IMR-90 (cell line): ENCODE data around the gene RARRES1. TPM values are rescaled to one million over a fixed set of nuclear protein-coding genes. Genes with fewer than 3 reads are reported as not detected.

Experiments
- ATAC-seq: fragments of 200-7000 bp; cut with Tn5 transposase; 2 replicates; pipeline ENCODE4 v1.9.1; 2020; ENCODE audit warnings: low read depth, mild to moderate bottlenecking, moderate library complexity
- BruUV-seq: library from RNA; stranded (reverse); fragments of 400-500 nt; replicated peaks from 2 replicates; lab custom pipeline; 2021; lab: Mats Ljungman, UMichigan
- CTCF ChIA-PET: fragments of 300-600 bp; formaldehyde crosslinking; extraction: SDS; loops from one replicate; lab custom pipeline; 2021; ENCODE audit warnings: antibody characterized with exemption; lab: Yijun Ruan, JAX
- POLR2A ChIA-PET: fragments of 300-600 bp; sonication (Branson Sonifier 250); formaldehyde crosslinking; loops from one replicate; lab custom pipeline; 2022; ENCODE audit warnings: antibody characterized with exemption; ENCODE audit not compliant: unreplicated experiment; lab: Charles Lee
- DNase-seq: peaks from one replicate; pipeline ENCODE4 v3.0.0; 2013
- H2AFZ ChIP-seq: replicated peaks from 2 replicates; pipeline ENCODE3; 2013; ENCODE audit warnings: low read length, mild to moderate bottlenecking; ENCODE audit not compliant: poor library complexity
- H2AK5ac ChIP-seq: 2 replicates; pipeline ENCODE4 v1.6.1; 2013; ENCODE audit warnings: low read depth, low read length, inconsistent platforms
- H2AK9ac ChIP-seq: replicated peaks from 2 replicates; pipeline ENCODE3; 2013; ENCODE audit warnings: mild to moderate bottlenecking, low read depth, low read length, moderate library complexity; ENCODE audit not compliant: poor library complexity
- H2BK120ac ChIP-seq: 2 replicates; pipeline ENCODE4 v1.6.1; 2013; ENCODE audit warnings: low read depth, low read length, inconsistent platforms
- H2BK15ac ChIP-seq: 3 replicates; pipeline ENCODE4 v1.6.1; 2013; ENCODE audit warnings: low read depth, low read length, inconsistent platforms
- H2BK20ac ChIP-seq: 2 replicates; pipeline ENCODE4 v1.6.1; 2013; ENCODE audit warnings: low read depth, mild to moderate bottlenecking, inconsistent platforms, low read length, moderate library complexity
- H2BK5ac ChIP-seq: 2 replicates; pipeline ENCODE4 v1.6.1; 2013; ENCODE audit warnings: mild to moderate bottlenecking, low read depth, low read length, inconsistent platforms; ENCODE audit not compliant: poor library complexity, severe bottlenecking
- H3K14ac ChIP-seq: replicated peaks from 2 replicates; pipeline ENCODE4 v1.6.1; 2013; ENCODE audit warnings: low read depth, low read length, inconsistent platforms
- H3K18ac ChIP-seq: 2 replicates; pipeline ENCODE4 v1.6.1; 2013; ENCODE audit warnings: low read depth, low read length, control low read depth
- H3K23ac ChIP-seq: 2 replicates; pipeline ENCODE4 v1.6.1; 2013; ENCODE audit warnings: low read depth, low read length, inconsistent platforms
- H3K27ac ChIP-seq: 2 replicates; pipeline ENCODE4 v1.5.1; 2013; ENCODE audit warnings: mild to moderate bottlenecking, control low read depth, low read length; ENCODE audit not compliant: insufficient read depth
- H3K27me3 ChIP-seq: 2 replicates; pipeline ENCODE4 v1.6.1; 2013; ENCODE audit warnings: low read length; ENCODE audit not compliant: control insufficient read depth, insufficient read depth
- H3K36me3 ChIP-seq: 2 replicates; pipeline ENCODE4 v1.6.1; 2013; ENCODE audit warnings: low read length, mixed read lengths; ENCODE audit not compliant: control insufficient read depth, insufficient read depth
- H3K4ac ChIP-seq: 2 replicates; pipeline ENCODE4 v1.6.1; 2013; ENCODE audit warnings: low read depth, low read length, inconsistent platforms
- H3K4me1 ChIP-seq: 2 replicates; pipeline ENCODE4 v1.6.1; 2013; ENCODE audit warnings: low read length, mixed read lengths; ENCODE audit not compliant: control insufficient read depth, insufficient read depth
- H3K4me2 ChIP-seq: 2 replicates; pipeline ENCODE4 v1.6.1; 2013; ENCODE audit warnings: low read depth, mild to moderate bottlenecking, control low read depth, low read length, moderate library complexity
- H3K4me3 ChIP-seq: 2 replicates; pipeline ENCODE4 v1.5.1; 2013; ENCODE audit warnings: low read depth, mild to moderate bottlenecking, control low read depth, low read length, moderate library complexity; ENCODE audit not compliant: insufficient read depth
- H3K56ac ChIP-seq: 2 replicates; pipeline ENCODE4 v1.6.1; 2013; ENCODE audit warnings: low read length, inconsistent platforms; ENCODE audit not compliant: insufficient read depth; ENCODE audit errors: extremely low read depth
- H3K79me1 ChIP-seq, 2 experiments: 2 replicates each; pipeline ENCODE4 v1.6.1; 2013; ENCODE audit warnings: low read length in 2 of 2, inconsistent platforms in 1 of 2, low read depth in 1 of 2
- H3K9ac ChIP-seq: 2 replicates; pipeline ENCODE4 v1.6.1; 2013; ENCODE audit warnings: low read depth, low read length, control low read depth
- H3K9me1 ChIP-seq: 2 replicates; pipeline ENCODE4 v1.6.1; 2013; ENCODE audit warnings: low read length, inconsistent platforms; ENCODE audit not compliant: insufficient read depth
- H3K9me3 ChIP-seq: 2 replicates; pipeline ENCODE4 v1.6.1; 2013; ENCODE audit warnings: low read length; ENCODE audit not compliant: control insufficient read depth, insufficient read depth
- H4K20me1 ChIP-seq: 2 replicates; pipeline ENCODE4 v1.6.1; 2013; ENCODE audit warnings: low read length, inconsistent platforms; ENCODE audit not compliant: insufficient read depth
- H4K5ac ChIP-seq: 2 replicates; pipeline ENCODE4 v1.6.1; 2013; ENCODE audit warnings: mild to moderate bottlenecking, low read depth, low read length, control low read depth
- H4K8ac ChIP-seq, 2 experiments: 2 replicates each; pipeline ENCODE4 v1.6.1; 2013; ENCODE audit warnings: low read depth in 2 of 2, low read length in 2 of 2, control low read depth in 1 of 2, inconsistent platforms in 1 of 2
- H4K91ac ChIP-seq: 2 replicates; pipeline ENCODE4 v1.6.1; 2013; ENCODE audit warnings: low read depth, low read length, inconsistent platforms; ENCODE audit not compliant: insufficient read depth
- RCOR1 ChIP-seq: IDR thresholded peaks from 2 replicates; pipeline ENCODE4 v1.6.1; 2012; ENCODE audit warnings: mild to moderate bottlenecking, low read length, improper control_type of control experiment; ENCODE audit not compliant: insufficient replicate concordance
- WGBS, 2 experiments: methylation state at CpG; one replicate each; pipeline versions ENCODE4 v1.1.5 to v1.1.7; 2013; ENCODE audit warnings: missing lambda C conversion rate in 2 of 2; ENCODE audit not compliant: insufficient read length in 1 of 2; ENCODE audit errors: extremely low coverage in 2 of 2; 5-methylcytosine and 5-hydroxymethylcytosine counted together
- dilution Hi-C: fragments of 300-500 bp; cut with HindIII; formaldehyde crosslinking; loops from one replicate; pipeline ENCODE4 v1.14.3; 2018; ENCODE audit warnings: low sequenced_read_pairs; ENCODE audit not compliant: unreplicated experiment
- in situ Hi-C: fragments of 300-500 bp; cut with MboI; formaldehyde crosslinking; loops from 3 replicates; pipeline ENCODE4 v1.14.3; 2019; ENCODE audit warnings: low sequenced_read_pairs, inconsistent platforms, mixed read lengths
- intact Hi-C: fragments of 100-400 bp; cut with micrococcal nuclease; formaldehyde crosslinking; loops from 2 replicates; pipeline ENCODE4 v1.10.0; 2022
- polyA plus RNA-seq, 3 experiments: library from polyadenylated mRNA; depleted of rRNA; stranded (reverse); fragments of >200 nt; gene quantifications; 2 replicates each; pipeline ENCODE4 v1.2.3, GENCODE V29; 2012; ENCODE audit warnings: low replicate concordance in 1 of 3
- total RNA-seq: library from RNA; depleted of rRNA; stranded (reverse); fragments of >200 nt; gene quantifications from 2 replicates; pipeline ENCODE4 v1.2.3, GENCODE V29; 2012

The RARRES1 gene
- total and polyA plus RNA-seq, 2 of the 4 experiments (the other 2 are of a cell fraction) = 0.90 to 3.0 TPM

GRCh38 chr3:158702815-158703481 is 29.3 kb downstream of the RARRES1 start:
- ATAC-seq = peak; percentile 89
- POLR2A ChIA-PET = no interaction called here

More at GRCh38 chr3:158702815-158703481, 29.3 kb downstream of the RARRES1 start:
- Histone ChIP-seq H3K9me1 (peaks cover 16% of the 10 kb centered on the region), H2AK9ac (peak overlapping the region; percentile 76), H3K9ac (peak overlapping the region; percentile 69; the same call in 1 of the 2 replicates), H3K9me3 (no peaks in the 10 kb centered on the region), H3K4me3 (no peak overlapping the region), H3K23ac (peak overlapping the region; percentile 88), H2BK15ac (peak overlapping the region; percentile 94), H4K8ac (peak overlapping the region; percentile 89 to 97), H3K36me3 (no peaks in the 10 kb centered on the region), H2BK120ac (peak overlapping the region; percentile 95), H3K4ac (peak overlapping the region; percentile 85), H3K4me2 (peak overlapping the region; percentile 75; the same call in 1 of the 2 replicates), H3K27me3 (no peaks in the 10 kb centered on the region), H4K20me1 (no peaks in the 10 kb centered on the region), H3K27ac (peak overlapping the region; percentile 99), H2AK5ac (peak overlapping the region; percentile 89), H2AFZ (no peak overlapping the region), H3K56ac (peak overlapping the region; percentile 92), H2BK20ac (peak overlapping the region; percentile 99), H3K79me1 (peaks cover 29 to 39% of the 10 kb centered on the region in 2 experiments), H4K91ac (peak overlapping the region; percentile 93), H4K5ac (peak overlapping the region; percentile 98), H3K4me1 (peaks cover 13% of the 10 kb centered on the region), H3K14ac (peak overlapping the region; percentile 96), H2BK5ac (peak overlapping the region; percentile 92), H3K18ac (peak overlapping the region; percentile 99)
- no peak for TF ChIP-seq RCOR1
- dilution Hi-C loops (no loop called here), intact Hi-C loops (no loop called here), in situ Hi-C loops (loop anchor here (25.0 kb wide), 1 partner anchor 1541 kb away; the partner anchor contains the start of gene CCNL1)
- DNase-seq = peak; percentile 85
- WGBS, 2 experiments = 0% methylated on average over 3 of the region's 4 CpGs; no CpG with 5 or more reads in 1 of the 2 experiments
- CTCF ChIA-PET = interaction anchor here (0.6 kb wide), 1 partner anchor 465 kb away, joined by 3 read pairs; no protein-coding TSS in a partner anchor
- BruUV-seq = no TSS peak
